AG10803 (cell line): ENCODE measurements around the gene DYNLT4.

ENCODE experiments used
- DNase-seq: peaks from one replicate; pipeline ENCODE4 v3.0.0; 2010; ENCODE audit warnings: low read depth
- H3K4me3 ChIP-seq: 2 replicates; pipeline ENCODE4 v1.5.1; 2011; ENCODE audit warnings: mild to moderate bottlenecking, low read length, control low read depth
- TF ChIP-seq, protein P1 (sequence below): conservative IDR thresholded peaks from 2 replicates; pipeline ENCODE4 v1.5.1; 2011; ENCODE audit warnings: mild to moderate bottlenecking, low read length, control low read depth, inconsistent platforms

DYNLT4 gene

GRCh38 chr1:44806025-44806703 is 987 bp downstream of the DYNLT4 start:
- no peak for DNase-seq
- TF ChIP-seq, protein P1, sequence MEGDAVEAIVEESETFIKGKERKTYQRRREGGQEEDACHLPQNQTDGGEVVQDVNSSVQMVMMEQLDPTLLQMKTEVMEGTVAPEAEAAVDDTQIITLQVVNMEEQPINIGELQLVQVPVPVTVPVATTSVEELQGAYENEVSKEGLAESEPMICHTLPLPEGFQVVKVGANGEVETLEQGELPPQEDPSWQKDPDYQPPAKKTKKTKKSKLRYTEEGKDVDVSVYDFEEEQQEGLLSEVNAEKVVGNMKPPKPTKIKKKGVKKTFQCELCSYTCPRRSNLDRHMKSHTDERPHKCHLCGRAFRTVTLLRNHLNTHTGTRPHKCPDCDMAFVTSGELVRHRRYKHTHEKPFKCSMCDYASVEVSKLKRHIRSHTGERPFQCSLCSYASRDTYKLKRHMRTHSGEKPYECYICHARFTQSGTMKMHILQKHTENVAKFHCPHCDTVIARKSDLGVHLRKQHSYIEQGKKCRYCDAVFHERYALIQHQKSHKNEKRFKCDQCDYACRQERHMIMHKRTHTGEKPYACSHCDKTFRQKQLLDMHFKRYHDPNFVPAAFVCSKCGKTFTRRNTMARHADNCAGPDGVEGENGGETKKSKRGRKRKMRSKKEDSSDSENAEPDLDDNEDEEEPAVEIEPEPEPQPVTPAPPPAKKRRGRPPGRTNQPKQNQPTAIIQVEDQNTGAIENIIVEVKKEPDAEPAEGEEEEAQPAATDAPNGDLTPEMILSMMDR: no peak
- H3K4me3 ChIP-seq: no peak overlapping the region

GRCh38 chr1:44805311-44806024 is 1.7 kb downstream of the DYNLT4 start:
- DNase-seq: no peak
- TF ChIP-seq, protein P1: no peak

DNA sequence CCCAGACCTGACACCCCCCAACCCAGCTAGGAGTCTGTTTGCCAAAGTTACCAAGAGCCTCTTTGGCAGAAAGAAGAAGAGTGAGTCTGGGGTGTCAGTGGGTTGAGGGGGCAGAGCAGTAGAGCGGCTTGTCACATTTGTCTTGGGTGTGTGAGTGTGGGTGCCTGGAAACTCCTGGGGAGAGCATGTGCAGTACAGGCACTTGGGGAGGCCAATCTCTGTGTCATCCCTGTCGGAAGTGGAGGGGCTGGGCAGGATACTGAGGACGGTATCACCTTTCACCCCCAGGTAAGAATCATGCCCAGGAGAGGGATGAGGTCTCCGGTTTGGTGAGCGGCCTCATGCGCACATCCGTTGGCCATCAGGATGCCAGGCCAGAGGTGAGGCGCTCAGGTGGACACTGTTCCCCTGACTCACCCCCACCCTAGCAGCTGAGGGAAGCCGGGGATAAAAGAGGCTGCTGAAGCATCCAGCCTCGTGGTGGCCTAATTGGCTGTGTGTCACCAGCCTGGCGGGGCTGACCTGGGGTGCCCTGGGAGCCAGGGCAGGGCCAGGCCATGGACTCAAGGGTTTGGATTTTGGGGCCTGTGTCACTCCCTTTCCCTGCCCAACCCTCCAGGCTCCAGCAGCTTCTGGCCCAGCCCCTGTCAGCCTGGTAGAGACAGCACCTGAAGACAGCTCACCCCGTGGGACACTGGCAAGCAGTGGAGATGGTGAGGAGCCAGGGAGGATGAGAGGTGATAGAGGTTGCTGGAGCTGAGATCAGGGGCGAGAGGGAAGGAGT is 3.6 kb downstream of the DYNLT4 start:
- peak overlapping the region; percentile 83 for H3K4me3 ChIP-seq
- DNase-seq: no peak
- TF ChIP-seq, protein P1: no peak

More at GRCh38 chr1:44805311-44806024, 1.7 kb downstream of the DYNLT4 start:
- no peak overlapping the region for H3K4me3 ChIP-seq

GRCh38 chr1:44803062-44803311 is 4.2 kb downstream of the DYNLT4 start:
- DNase-seq: no peak
- TF ChIP-seq, protein P1: no peak
- H3K4me3 ChIP-seq: peak overlapping the region; percentile 83

GRCh38 chr1:44802306-44803061 is 4.7 kb downstream of the DYNLT4 start:
- DNase-seq: no peak
- TF ChIP-seq, protein P1: no peak
- peak overlapping the region; percentile 83 for H3K4me3 ChIP-seq

- peak overlapping the region; percentile 83 for H3K4me3 ChIP-seq
- no peak for DNase-seq
- TF ChIP-seq, protein P1: no peak
These were observed 5.5 kb downstream of the DYNLT4 start for GRCh38 chr1:44801491-44802305.
